CD4-positive, alpha-beta T cell (primary cell): ENCODE results near the gene ACSS2. TPM values are rescaled to one million over a fixed set of nuclear protein-coding genes. Genes with fewer than 3 reads are reported as not detected.

ENCODE experiments used
- ATAC-seq: fragments of 200-7000 bp; cut with Tn5 transposase; one replicate; pipeline ENCODE4 v1.10.0; 2022; ENCODE audit warnings: mild to moderate bottlenecking; ENCODE audit not compliant: poor library complexity
- CTCF ChIA-PET: fragments of 350-600 bp; sonication (Branson Sonifier 250); formaldehyde crosslinking; loops from one replicate; lab custom pipeline; 2021; ENCODE audit warnings: antibody characterized with exemption, inconsistent platforms; lab: Charles Lee
- POLR2A ChIA-PET: fragments of 350-600 bp; sonication (Branson Sonifier 250); formaldehyde crosslinking; loops from one replicate; lab custom pipeline; 2021; ENCODE audit warnings: antibody characterized with exemption, inconsistent platforms; lab: Charles Lee
- DNase-seq, 14 experiments: peaks; one replicate each; pipeline ENCODE4 v3.0.0-alpha.2; 2013 to 2020; ENCODE audit warnings: mixed read lengths in 2 of 14
- H3K27ac ChIP-seq, 2 donors: one replicate each; pipeline versions ENCODE4 v1.5.1 to v1.7.0; 2013; ENCODE audit warnings: low read length in 2 of 2, low read depth in 1 of 2, mild to moderate bottlenecking in 1 of 2
- H3K27me3 ChIP-seq, 2 experiments: 1 replicate in 1 of 2; 2 replicates in 1 of 2; pipeline versions ENCODE4 v1.6.1 to v1.7.0; 2013; ENCODE audit warnings: low read length in 2 of 2, control low read depth in 1 of 2, mild to moderate bottlenecking in 1 of 2, moderate library complexity in 1 of 2; ENCODE audit not compliant: insufficient read depth in 2 of 2, control insufficient read depth in 1 of 2
- H3K36me3 ChIP-seq: one replicate; pipeline ENCODE4 v1.6.1; 2013; ENCODE audit warnings: low read length, control low read depth; ENCODE audit not compliant: insufficient read depth
- H3K4me1 ChIP-seq: one replicate; pipeline ENCODE4 v1.6.1; 2013; ENCODE audit warnings: low read length, control low read depth; ENCODE audit not compliant: insufficient read depth
- H3K4me3 ChIP-seq: one replicate; pipeline ENCODE4 v1.5.1; 2013; ENCODE audit warnings: mild to moderate bottlenecking, low read length, moderate library complexity
- H3K9me3 ChIP-seq, 2 experiments: 1 replicate in 1 of 2; 2 replicates in 1 of 2; pipeline versions ENCODE4 v1.6.1 to v1.7.0; 2013; ENCODE audit warnings: low read length in 2 of 2, mild to moderate bottlenecking in 2 of 2, control low read depth in 1 of 2, moderate library complexity in 1 of 2; ENCODE audit not compliant: control insufficient read depth in 1 of 2, insufficient read depth in 1 of 2
- H3K27ac Mint-ChIP-seq: one replicate; pipeline ENCODE4 v1.8.0; 2020; ENCODE audit warnings: mixed read lengths
- H3K27me3 Mint-ChIP-seq: one replicate; pipeline ENCODE4 v1.8.0; 2021; ENCODE audit warnings: mixed read lengths
- H3K36me3 Mint-ChIP-seq: one replicate; pipeline ENCODE4 v1.8.0; 2021; ENCODE audit warnings: low read depth, mixed read lengths
- H3K4me1 Mint-ChIP-seq: one replicate; pipeline ENCODE4 v1.8.0; 2021; ENCODE audit warnings: low read depth, mixed read lengths
- H3K4me3 Mint-ChIP-seq: one replicate; pipeline ENCODE4 v1.8.0; 2020; ENCODE audit warnings: mild to moderate bottlenecking, mixed read lengths
- H3K9me3 Mint-ChIP-seq: one replicate; pipeline ENCODE4 v1.8.0; 2020; ENCODE audit warnings: mixed read lengths
- intact Hi-C, 2 experiments: fragments of 100-400 bp; cut with DNase I in 1 of 2; cut with micrococcal nuclease in 1 of 2; formaldehyde crosslinking; loops; one replicate each; pipeline versions ENCODE4 v1.15.1 to v1.9.0; 2023 to 2025; cut with DNase I, micrococcal nuclease
- total RNA-seq, 174 experiments: library from RNA in 2 of 174; stranded (reverse) in 2 of 174; gene quantifications; one replicate each; pipeline ENCODE4 v1.2.3 and lab custom pipeline; 2021 to 2026
- TF ChIP-seq, protein P1 (sequence below): fragments of 200-600 bp; IDR thresholded peaks from one replicate; pipeline ENCODE4 v1.8.0; 2022; ENCODE audit warnings: antibody characterized with exemption, mild to moderate bottlenecking

The ACSS2 gene
- total RNA-seq, 2 experiments from 2014 or later: 15.6 to 18.8 TPM

- ChIA-PET CTCF (no interaction called here), POLR2A (no interaction called here)
- no peak overlapping the region for H3K27ac ChIP-seq
- intact Hi-C loops: no loop called here
- peaks cover 35% of the 10 kb centered on the region for H3K36me3 Mint-ChIP-seq
- ATAC-seq (no peak), DNase-seq (no peak)
- no peaks in the 10 kb centered on the region for H3K9me3 Mint-ChIP-seq
- H3K27ac Mint-ChIP-seq: no peak overlapping the region
- peaks cover 16% of the 10 kb centered on the region for H3K4me1 ChIP-seq
- H3K9me3 ChIP-seq: no peaks in the 10 kb centered on the region
- H3K27me3 ChIP-seq: no peaks in the 10 kb centered on the region
- TF ChIP-seq, protein P1, sequence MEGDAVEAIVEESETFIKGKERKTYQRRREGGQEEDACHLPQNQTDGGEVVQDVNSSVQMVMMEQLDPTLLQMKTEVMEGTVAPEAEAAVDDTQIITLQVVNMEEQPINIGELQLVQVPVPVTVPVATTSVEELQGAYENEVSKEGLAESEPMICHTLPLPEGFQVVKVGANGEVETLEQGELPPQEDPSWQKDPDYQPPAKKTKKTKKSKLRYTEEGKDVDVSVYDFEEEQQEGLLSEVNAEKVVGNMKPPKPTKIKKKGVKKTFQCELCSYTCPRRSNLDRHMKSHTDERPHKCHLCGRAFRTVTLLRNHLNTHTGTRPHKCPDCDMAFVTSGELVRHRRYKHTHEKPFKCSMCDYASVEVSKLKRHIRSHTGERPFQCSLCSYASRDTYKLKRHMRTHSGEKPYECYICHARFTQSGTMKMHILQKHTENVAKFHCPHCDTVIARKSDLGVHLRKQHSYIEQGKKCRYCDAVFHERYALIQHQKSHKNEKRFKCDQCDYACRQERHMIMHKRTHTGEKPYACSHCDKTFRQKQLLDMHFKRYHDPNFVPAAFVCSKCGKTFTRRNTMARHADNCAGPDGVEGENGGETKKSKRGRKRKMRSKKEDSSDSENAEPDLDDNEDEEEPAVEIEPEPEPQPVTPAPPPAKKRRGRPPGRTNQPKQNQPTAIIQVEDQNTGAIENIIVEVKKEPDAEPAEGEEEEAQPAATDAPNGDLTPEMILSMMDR: no peak
- no peak overlapping the region for H3K4me3 ChIP-seq
- H3K27me3 Mint-ChIP-seq: no peaks in the 10 kb centered on the region
- H3K36me3 ChIP-seq: peaks cover 32% of the 10 kb centered on the region
- no peak overlapping the region for H3K4me3 Mint-ChIP-seq
- H3K4me1 Mint-ChIP-seq: peaks cover 21% of the 10 kb centered on the region
Observed at GRCh38 chr20:34921436-34921835, 45.0 kb downstream of the ACSS2 start.

- Mint-ChIP-seq H3K27ac (no peak overlapping the region), H3K4me3 (no peak overlapping the region), H3K9me3 (no peaks in the 10 kb centered on the region), H3K27me3 (no peaks in the 10 kb centered on the region), H3K4me1 (peaks cover 11% of the 10 kb centered on the region), H3K36me3 (peaks cover 47% of the 10 kb centered on the region)
- H3K27me3 ChIP-seq: no peaks in the 10 kb centered on the region
- DNase-seq: no peak
- intact Hi-C loops: no loop called here
- peaks cover 37% of the 10 kb centered on the region for H3K36me3 ChIP-seq
- H3K9me3 ChIP-seq: no peaks in the 10 kb centered on the region
- no peak overlapping the region for H3K4me3 ChIP-seq
- POLR2A ChIA-PET: no interaction called here
- TF ChIP-seq, protein P1: no peak
- peaks cover 12% of the 10 kb centered on the region for H3K4me1 ChIP-seq
- no peak for ATAC-seq
- CTCF ChIA-PET: no interaction called here
- H3K27ac ChIP-seq: no peak overlapping the region
Observed at GRCh38 chr20:34922654-34923381, 46.4 kb downstream of the ACSS2 start.

GRCh38 chr20:34923414-34923813 is 47.0 kb downstream of the ACSS2 start:
- no peaks in the 10 kb centered on the region for H3K27me3 ChIP-seq
- no peak overlapping the region for H3K4me3 Mint-ChIP-seq
- H3K4me1 Mint-ChIP-seq: peaks cover 5% of the 10 kb centered on the region
- ChIA-PET POLR2A (no interaction called here), CTCF (no interaction called here)
- ATAC-seq (no peak), DNase-seq (no peak)
- H3K27me3 Mint-ChIP-seq: no peaks in the 10 kb centered on the region
- intact Hi-C loops: no loop called here
- H3K9me3 ChIP-seq: no peaks in the 10 kb centered on the region
- TF ChIP-seq, protein P1: no peak
- H3K27ac Mint-ChIP-seq: no peak overlapping the region
- H3K4me3 ChIP-seq: no peak overlapping the region
- no peak overlapping the region for H3K27ac ChIP-seq
- peaks cover 53% of the 10 kb centered on the region for H3K36me3 Mint-ChIP-seq
- peaks cover 8% of the 10 kb centered on the region for H3K4me1 ChIP-seq
- H3K9me3 Mint-ChIP-seq: no peaks in the 10 kb centered on the region
- H3K36me3 ChIP-seq: peaks cover 37% of the 10 kb centered on the region
